WTC11 (cell line): ENCODE results near the gene FTH1. TPM values are rescaled to one million over a fixed set of nuclear protein-coding genes. Genes with fewer than 3 reads are reported as not detected.
A peak's percentile ranks its signal among the peaks of the same experiment; 100 is the strongest.

Source experiments
- ATAC-seq: fragments of 200-7000 bp; cut with Tn5 transposase; 2 replicates; pipeline ENCODE4 v1.10.0; 2021; ENCODE audit warnings: mild to moderate bottlenecking, moderate library complexity
- Bru-seq: library from RNA; stranded (reverse); fragments of 400-500 nt; gene quantifications from one replicate; lab custom pipeline; 2021; lab: Mats Ljungman, UMichigan
- CTCF ChIA-PET: fragments of 300-600 bp; sonication (Branson Sonifier 250); formaldehyde crosslinking; loops from one replicate; lab custom pipeline; 2021; ENCODE audit warnings: antibody characterized with exemption; lab: Charles Lee
- POLR2A ChIA-PET: fragments of 350-600 bp; sonication (Branson Sonifier 250); formaldehyde crosslinking; loops from one replicate; lab custom pipeline; 2021; ENCODE audit warnings: antibody characterized with exemption; lab: Charles Lee
- DNase-seq: peaks from one replicate; pipeline ENCODE4 v3.0.0; 2021; ENCODE audit warnings: low spot score
- H3K27ac Mint-ChIP-seq: 2 replicates; pipeline ENCODE4 v1.8.0; 2021; ENCODE audit warnings: mixed read lengths
- H3K27me3 Mint-ChIP-seq: 2 replicates; pipeline ENCODE4 v1.8.0; 2021; ENCODE audit warnings: low read depth, mild to moderate bottlenecking, moderate library complexity, mixed read lengths
- H3K36me3 Mint-ChIP-seq: 2 replicates; pipeline ENCODE4 v1.8.0; 2021; ENCODE audit warnings: mixed read lengths
- H3K4me1 Mint-ChIP-seq: 2 replicates; pipeline ENCODE4 v1.8.0; 2022; ENCODE audit warnings: mixed read lengths
- H3K4me3 Mint-ChIP-seq: 2 replicates; pipeline ENCODE4 v1.8.0; 2021; ENCODE audit warnings: mild to moderate bottlenecking, moderate library complexity, mixed read lengths
- H3K9me3 Mint-ChIP-seq: 2 replicates; pipeline ENCODE4 v1.8.0; 2021; ENCODE audit warnings: mixed read lengths
- ARID4B ChIP-seq: sonication (generic); formaldehyde crosslinking; IDR thresholded peaks from 2 replicates; pipeline ENCODE4 v1.8.0; 2023; ENCODE audit warnings: missing genetic modification reagents, mild to moderate bottlenecking, borderline replicate concordance
- E2F4 ChIP-seq: sonication (generic); formaldehyde crosslinking; IDR thresholded peaks from 2 replicates; pipeline ENCODE4 v1.8.1; 2022; ENCODE audit warnings: low read depth, mild to moderate bottlenecking, moderate library complexity, missing genetic modification reagents, borderline replicate concordance
- EMX1 ChIP-seq: fragments of 250-450 bp; sonication (Bioruptor Pico); IDR thresholded peaks from 2 replicates; pipeline ENCODE4 v1.8.0; 2021; ENCODE audit warnings: mild to moderate bottlenecking
- FOXP1 ChIP-seq: sonication (generic); formaldehyde crosslinking; IDR thresholded peaks from 2 replicates; pipeline ENCODE4 v1.8.0; 2022; ENCODE audit warnings: missing genetic modification reagents, mild to moderate bottlenecking, moderate library complexity, borderline replicate concordance
- GABPB1 ChIP-seq: sonication (generic); formaldehyde crosslinking; IDR thresholded peaks from 2 replicates; pipeline ENCODE4 v1.8.1; 2023; ENCODE audit warnings: mild to moderate bottlenecking, missing genetic modification reagents
- HMGXB4 ChIP-seq: sonication (generic); formaldehyde crosslinking; IDR thresholded peaks from 2 replicates; pipeline ENCODE4 v1.8.1; 2023; ENCODE audit warnings: mild to moderate bottlenecking, moderate library complexity, missing genetic modification reagents
- IRF1 ChIP-seq: sonication (generic); formaldehyde crosslinking; IDR thresholded peaks from 2 replicates; pipeline ENCODE4 v1.8.0; 2023; ENCODE audit warnings: missing genetic modification reagents
- MLX ChIP-seq: sonication (generic); formaldehyde crosslinking; IDR thresholded peaks from 2 replicates; pipeline ENCODE4 v1.8.1; 2023; ENCODE audit warnings: mild to moderate bottlenecking, missing genetic modification reagents, moderate library complexity
- MYBL2 ChIP-seq: sonication (generic); formaldehyde crosslinking; IDR thresholded peaks from 2 replicates; pipeline ENCODE4 v1.8.1; 2023; ENCODE audit warnings: mild to moderate bottlenecking, moderate library complexity, missing genetic modification reagents
- NFYB ChIP-seq: sonication (generic); formaldehyde crosslinking; conservative IDR thresholded peaks from 2 replicates; pipeline ENCODE4 v1.8.0; 2022; ENCODE audit warnings: low read depth, missing genetic modification reagents
- SMAD4 ChIP-seq: sonication (generic); formaldehyde crosslinking; IDR thresholded peaks from 2 replicates; pipeline ENCODE4 v1.8.0; 2022; ENCODE audit warnings: mild to moderate bottlenecking, missing genetic modification reagents
- TEAD1 ChIP-seq: sonication (generic); formaldehyde crosslinking; IDR thresholded peaks from 2 replicates; pipeline ENCODE4 v1.8.0; 2022; ENCODE audit warnings: mild to moderate bottlenecking, missing genetic modification reagents
- TEAD4 ChIP-seq: sonication (generic); formaldehyde crosslinking; IDR thresholded peaks from 2 replicates; pipeline ENCODE4 v1.8.0; 2022; ENCODE audit warnings: mild to moderate bottlenecking, missing genetic modification reagents
- ZBTB43 ChIP-seq: sonication (generic); formaldehyde crosslinking; IDR thresholded peaks from 2 replicates; pipeline ENCODE4 v1.8.1; 2023; ENCODE audit warnings: mild to moderate bottlenecking, missing genetic modification reagents
- ZNF232 ChIP-seq: sonication (generic); formaldehyde crosslinking; IDR thresholded peaks from 2 replicates; pipeline ENCODE4 v1.8.0; 2022; ENCODE audit warnings: mild to moderate bottlenecking, missing genetic modification reagents
- ZNF317 ChIP-seq: sonication (generic); formaldehyde crosslinking; IDR thresholded peaks from 2 replicates; pipeline ENCODE4 v1.8.1; 2023; ENCODE audit warnings: low read depth, mild to moderate bottlenecking, moderate library complexity, missing genetic modification reagents, borderline replicate concordance
- long read RNA-seq, 3 experiments: library from RNA in 1 of 3; library from capped mRNA in 1 of 3; library from polyadenylated mRNA in 1 of 3; unstranded in 2 of 3; stranded (forward) in 1 of 3; transcript quantifications; one replicate each; pipeline ENCODE4 v2.0.0, GENCODE V29; 2021
- total RNA-seq: library from RNA; stranded (reverse); gene quantifications from 3 replicates; pipeline ENCODE4 v1.2.3, GENCODE V29; 2021
- TF ChIP-seq, protein P1 (sequence below): sonication (generic); formaldehyde crosslinking; IDR thresholded peaks from 2 replicates; pipeline ENCODE4 v1.8.0; 2023; ENCODE audit warnings: mild to moderate bottlenecking, missing genetic modification reagents
- TF ChIP-seq, protein P2 (sequence below): sonication (generic); formaldehyde crosslinking; IDR thresholded peaks from 2 replicates; pipeline ENCODE4 v1.8.1; 2022; ENCODE audit warnings: mild to moderate bottlenecking, moderate library complexity, missing genetic modification reagents

FTH1 gene
- 1,108 to 1,272 TPM (median 1,247 TPM) in 3 replicates for total RNA-seq
- Bru-seq, nascent RNA = percentile 97 among the genes with signal in this experiment
- long read RNA-seq, experiment 1, transcript FTH1-208 (4 exons, 912 nt) = minor isoform, 5 of 2,367 reads
- long read RNA-seq, experiment 1, transcript FTH1-201 (4 exons, 1,229 nt) = major isoform, 2,315 of 2,367 reads
- long read RNA-seq, experiment 1, partial matches to known transcripts = 22 of 2,367 reads
- long read RNA-seq, experiment 1, other reads (novel, unspliced or antisense) = 20 of 2,367 reads
- long read RNA-seq, experiment 2, transcript FTH1-208 (4 exons, 912 nt) = minor isoform, 5 of 2,461 reads
- long read RNA-seq, experiment 2, transcript FTH1-201 (4 exons, 1,229 nt) = major isoform, 2,323 of 2,461 reads
- long read RNA-seq, experiment 2, partial matches to known transcripts = 87 of 2,461 reads
- long read RNA-seq, experiment 2, other reads (novel, unspliced or antisense) = 41 of 2,461 reads
- long read RNA-seq, experiment 3, transcript FTH1-201 (4 exons, 1,229 nt) = major isoform, 8 of 9 reads
- long read RNA-seq, experiment 3, partial matches to known transcripts = 0 of 9 reads
- long read RNA-seq, experiment 3, other reads (novel, unspliced or antisense) = 0 of 9 reads

DNA sequence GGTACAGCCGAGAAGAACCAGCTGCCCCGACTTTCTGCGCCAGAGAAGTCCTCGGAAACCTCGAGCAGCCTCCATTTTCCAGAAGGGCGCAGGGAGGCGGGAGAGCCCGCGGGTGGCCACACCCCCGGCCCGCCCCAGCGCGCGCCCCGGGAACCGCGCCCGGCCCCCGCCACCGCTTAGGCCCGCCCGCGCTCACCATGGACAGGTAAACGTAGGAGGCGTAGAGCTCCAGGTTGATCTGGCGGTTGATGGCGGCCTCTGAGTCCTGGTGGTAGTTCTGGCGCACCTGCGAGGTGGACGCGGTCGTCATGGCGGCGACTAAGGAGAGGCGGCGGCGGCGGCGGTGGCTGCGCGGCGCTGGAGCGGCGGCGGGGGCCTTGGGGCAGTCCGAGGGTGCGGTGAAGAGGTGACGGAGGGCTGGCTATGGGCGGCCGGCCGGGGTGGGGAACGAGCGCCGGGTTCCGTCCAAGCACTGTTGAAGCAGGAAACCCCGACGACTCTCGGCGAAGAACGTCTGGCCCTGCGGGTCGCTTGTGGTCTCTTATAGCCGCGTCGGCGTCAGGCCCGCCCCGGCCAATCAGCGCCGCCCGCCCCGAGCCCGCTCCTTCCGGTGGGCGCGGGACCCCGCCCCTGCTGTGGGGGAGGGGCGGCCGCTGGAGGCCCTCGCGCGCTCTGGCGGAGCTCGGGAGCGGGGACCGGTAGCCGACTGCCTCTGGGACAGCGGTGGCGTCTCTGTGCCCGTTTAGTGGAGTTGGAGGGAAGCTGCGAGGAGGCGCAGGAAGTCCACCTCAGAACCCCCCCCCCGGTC is at the start of gene FTH1:
TSS of gene FTH1 (minus strand) at position 519 of the 808 bp plus-strand sequence. CDS start at position 310, 209 bp downstream.
- H3K27ac Mint-ChIP-seq = peak within 1 kb of the TSS; percentile 80
- no peaks in the 10 kb centered on the region; the same call in 1 of the 2 replicates for H3K27me3 Mint-ChIP-seq
- ChIA-PET POLR2A (interaction anchor here (0.5 to 2.7 kb wide), 14 partner anchors 8 to 458 kb away, joined by 3 to 23 read pairs (median 5); partner anchors contain the start of gene BEST1), CTCF (interaction anchor here (0.7 to 2.8 kb wide), 11 partner anchors 9 to 1112 kb away, joined by 3 to 33 read pairs (median 9); partner anchors contain the start of gene BEST1)
- peak; percentile 85 for DNase-seq
- ATAC-seq = peak; percentile 76
- peaks cover 42% of the 10 kb centered on the region for H3K4me1 Mint-ChIP-seq
- no peaks in the 10 kb centered on the region for H3K9me3 Mint-ChIP-seq
- H3K4me3 Mint-ChIP-seq = peak within 1 kb of the TSS; percentile 94
- peaks cover 35% of the 10 kb centered on the region for H3K36me3 Mint-ChIP-seq
- TF ChIP-seq FOXP1 (CRISPR knock-in tag) = peak; percentile 78
- peak; percentile 29; the same call in 1 of the 2 replicates for TF ChIP-seq ZNF317
- TF ChIP-seq E2F4 = 0 out of 2 replicates have a peak, but pooled peaks have one; percentile 64
- peak; percentile 65; the same call in 1 of the 2 replicates for TF ChIP-seq TEAD4
- 0 out of 2 replicates have a peak, but pooled peaks have one; percentile 55 for TF ChIP-seq IRF1 (CRISPR knock-in tag)
- TF ChIP-seq, protein P1, sequence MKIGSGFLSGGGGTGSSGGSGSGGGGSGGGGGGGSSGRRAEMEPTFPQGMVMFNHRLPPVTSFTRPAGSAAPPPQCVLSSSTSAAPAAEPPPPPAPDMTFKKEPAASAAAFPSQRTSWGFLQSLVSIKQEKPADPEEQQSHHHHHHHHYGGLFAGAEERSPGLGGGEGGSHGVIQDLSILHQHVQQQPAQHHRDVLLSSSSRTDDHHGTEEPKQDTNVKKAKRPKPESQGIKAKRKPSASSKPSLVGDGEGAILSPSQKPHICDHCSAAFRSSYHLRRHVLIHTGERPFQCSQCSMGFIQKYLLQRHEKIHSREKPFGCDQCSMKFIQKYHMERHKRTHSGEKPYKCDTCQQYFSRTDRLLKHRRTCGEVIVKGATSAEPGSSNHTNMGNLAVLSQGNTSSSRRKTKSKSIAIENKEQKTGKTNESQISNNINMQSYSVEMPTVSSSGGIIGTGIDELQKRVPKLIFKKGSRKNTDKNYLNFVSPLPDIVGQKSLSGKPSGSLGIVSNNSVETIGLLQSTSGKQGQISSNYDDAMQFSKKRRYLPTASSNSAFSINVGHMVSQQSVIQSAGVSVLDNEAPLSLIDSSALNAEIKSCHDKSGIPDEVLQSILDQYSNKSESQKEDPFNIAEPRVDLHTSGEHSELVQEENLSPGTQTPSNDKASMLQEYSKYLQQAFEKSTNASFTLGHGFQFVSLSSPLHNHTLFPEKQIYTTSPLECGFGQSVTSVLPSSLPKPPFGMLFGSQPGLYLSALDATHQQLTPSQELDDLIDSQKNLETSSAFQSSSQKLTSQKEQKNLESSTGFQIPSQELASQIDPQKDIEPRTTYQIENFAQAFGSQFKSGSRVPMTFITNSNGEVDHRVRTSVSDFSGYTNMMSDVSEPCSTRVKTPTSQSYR = peak; percentile 88
- no peak for TF ChIP-seq EMX1 (CRISPR knock-in tag)
- TF ChIP-seq ZBTB43 (CRISPR knock-in tag) = peak; percentile 55; the same call in 1 of the 2 replicates
- peak; percentile 80; the same call in 1 of the 2 replicates for TF ChIP-seq HMGXB4 (CRISPR knock-in tag)
- TF ChIP-seq SMAD4 (CRISPR knock-in tag) = 0 out of 2 replicates have a peak, but pooled peaks have one; percentile 69
- peak; percentile 66 for TF ChIP-seq NFYB
- peak; percentile 94 for TF ChIP-seq TEAD1 (CRISPR knock-in tag)
- TF ChIP-seq, protein P2, sequence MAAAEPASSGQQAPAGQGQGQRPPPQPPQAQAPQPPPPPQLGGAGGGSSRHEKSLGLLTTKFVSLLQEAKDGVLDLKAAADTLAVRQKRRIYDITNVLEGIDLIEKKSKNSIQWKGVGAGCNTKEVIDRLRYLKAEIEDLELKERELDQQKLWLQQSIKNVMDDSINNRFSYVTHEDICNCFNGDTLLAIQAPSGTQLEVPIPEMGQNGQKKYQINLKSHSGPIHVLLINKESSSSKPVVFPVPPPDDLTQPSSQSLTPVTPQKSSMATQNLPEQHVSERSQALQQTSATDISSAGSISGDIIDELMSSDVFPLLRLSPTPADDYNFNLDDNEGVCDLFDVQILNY (CRISPR knock-in tag) = peak; percentile 92
- peak; percentile 44; the same call in 1 of the 2 replicates for TF ChIP-seq ZNF232 (CRISPR knock-in tag)
- peak; percentile 24 for TF ChIP-seq GABPB1 (CRISPR knock-in tag)
- 0 out of 2 replicates have a peak, but pooled peaks have one; percentile 41 for TF ChIP-seq ARID4B (CRISPR knock-in tag)
- TF ChIP-seq MLX (CRISPR knock-in tag) = 0 out of 2 replicates have a peak, but pooled peaks have one; percentile 12
- peak; percentile 36; the same call in 1 of the 2 replicates for TF ChIP-seq MYBL2 (CRISPR knock-in tag)
